GM18526 (cell line): Measurements from ENCODE around the gene CCDC88C.
A peak's percentile ranks its signal among the peaks of the same experiment; 100 is the strongest.

Source experiments
- POLR2A ChIP-seq: IDR thresholded peaks from 3 replicates; pipeline ENCODE4 v1.6.1; 2011; ENCODE audit not compliant: insufficient read length; ENCODE audit errors: extremely low read depth

CCDC88C gene

GRCh38 chr14:91402771-91403600, 14.6 kb downstream of the CCDC88C start:
- no peak for TF ChIP-seq POLR2A

- no peak for TF ChIP-seq POLR2A
Observed at GRCh38 chr14:91402348-91402747, 15.3 kb downstream of the CCDC88C start.

- no peak for TF ChIP-seq POLR2A
Observed at GRCh38 chr14:91401751-91402150, 15.9 kb downstream of the CCDC88C start.

GRCh38 chr14:91400696-91401095, 16.9 kb downstream of the CCDC88C start:
- no peak for TF ChIP-seq POLR2A

GRCh38 chr14:91399868-91400640, 17.6 kb downstream of the CCDC88C start:
- no peak for TF ChIP-seq POLR2A

- no peak for TF ChIP-seq POLR2A
Observed at GRCh38 chr14:91398707-91399106, 18.9 kb downstream of the CCDC88C start.

GRCh38 chr14:91397965-91398591, 19.5 kb downstream of the CCDC88C start:
- TF ChIP-seq POLR2A, result no peak

GRCh38 chr14:91396959-91397815, 20.4 kb downstream of the CCDC88C start:
- peak; percentile 38 for TF ChIP-seq POLR2A

GRCh38 chr14:91396013-91396660, 21.5 kb downstream of the CCDC88C start:
- TF ChIP-seq POLR2A, result no peak

- TF ChIP-seq POLR2A, result no peak
Observed at GRCh38 chr14:91395466-91395865, 22.2 kb downstream of the CCDC88C start.

GRCh38 chr14:91394105-91395081, 23.2 kb downstream of the CCDC88C start:
- TF ChIP-seq POLR2A, result no peak

GRCh38 chr14:91392623-91393303, 24.9 kb downstream of the CCDC88C start:
- no peak for TF ChIP-seq POLR2A
